Activated effector memory CD4-positive, alpha-beta T cell treated with anti-CD3 and anti-CD28 coated beads, Interleukin-2, amount 50 U/mL, for 16 hours (primary cell): ENCODE measurements around the gene TFEB.

Experiments
- DNase-seq: peaks from one replicate; pipeline ENCODE4 v3.0.0-alpha.2; 2020

The TFEB gene

DNA sequence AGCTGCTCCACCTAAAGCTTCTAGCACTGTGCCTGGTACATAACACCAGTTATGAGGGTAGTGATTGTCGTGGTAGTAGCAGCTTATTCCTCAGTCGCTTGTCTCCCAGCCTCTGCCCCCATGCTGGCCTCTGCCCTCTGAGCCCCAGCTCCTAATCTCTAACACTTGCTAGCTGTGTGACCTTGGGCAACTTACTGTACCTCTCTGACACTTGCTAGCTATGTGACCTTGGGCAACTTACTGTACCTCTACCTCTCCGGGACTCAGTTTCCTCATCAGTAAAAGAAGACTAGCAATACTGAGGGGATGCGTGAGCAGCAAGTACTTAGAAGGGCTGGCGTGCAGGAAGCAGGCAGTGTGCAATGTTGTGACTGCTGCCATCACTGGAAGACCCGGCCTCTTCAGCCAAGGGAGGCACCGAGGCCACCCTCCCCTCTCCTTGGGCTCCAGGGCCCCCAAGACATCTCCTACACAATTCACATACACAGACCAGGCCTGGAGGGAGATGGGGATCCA, 87.3 kb downstream of the TFEB start:
- DNase-seq = no peak

GRCh38 chr6:41647061-41647511, 88.3 kb downstream of the TFEB start:
- no peak for DNase-seq

DNA sequence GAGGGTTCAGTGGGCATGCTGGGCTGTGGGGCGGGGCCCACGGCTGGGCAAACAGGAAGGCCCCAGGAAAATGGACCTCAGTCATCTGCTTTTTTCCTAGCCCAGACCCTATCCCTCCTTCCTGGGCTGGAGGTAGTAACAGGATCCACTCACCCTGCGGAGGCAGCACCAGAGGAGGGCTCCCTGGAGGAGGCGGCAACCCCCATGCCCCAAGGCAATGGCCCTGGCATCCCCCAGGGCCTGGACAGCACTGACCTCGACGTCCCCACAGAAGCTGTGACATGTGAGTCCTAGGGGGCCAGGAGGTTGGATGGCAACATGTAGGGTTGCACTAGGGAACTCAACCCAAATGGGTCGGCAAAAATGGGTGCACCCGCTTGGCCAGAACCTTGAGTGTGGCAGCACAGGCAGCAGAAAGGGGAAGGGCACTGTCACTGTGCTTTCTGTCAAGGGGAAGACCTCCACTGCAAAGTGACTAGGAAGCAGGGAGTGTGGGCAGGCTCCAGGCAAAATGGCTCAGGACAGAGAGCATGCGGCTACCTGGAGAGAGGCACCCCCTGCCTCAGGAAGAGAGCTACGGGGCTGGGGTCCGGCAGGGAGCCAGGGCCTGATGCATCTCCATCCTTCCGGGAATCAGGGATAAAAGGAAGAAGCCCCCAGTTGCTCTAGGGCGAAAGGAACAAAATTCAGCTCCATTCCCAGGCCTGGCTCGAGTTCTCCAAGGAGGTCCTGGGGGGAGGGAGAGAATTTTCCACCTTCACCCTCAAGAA, 89.2 kb downstream of the TFEB start:
- peak; percentile 49 for DNase-seq

DNA sequence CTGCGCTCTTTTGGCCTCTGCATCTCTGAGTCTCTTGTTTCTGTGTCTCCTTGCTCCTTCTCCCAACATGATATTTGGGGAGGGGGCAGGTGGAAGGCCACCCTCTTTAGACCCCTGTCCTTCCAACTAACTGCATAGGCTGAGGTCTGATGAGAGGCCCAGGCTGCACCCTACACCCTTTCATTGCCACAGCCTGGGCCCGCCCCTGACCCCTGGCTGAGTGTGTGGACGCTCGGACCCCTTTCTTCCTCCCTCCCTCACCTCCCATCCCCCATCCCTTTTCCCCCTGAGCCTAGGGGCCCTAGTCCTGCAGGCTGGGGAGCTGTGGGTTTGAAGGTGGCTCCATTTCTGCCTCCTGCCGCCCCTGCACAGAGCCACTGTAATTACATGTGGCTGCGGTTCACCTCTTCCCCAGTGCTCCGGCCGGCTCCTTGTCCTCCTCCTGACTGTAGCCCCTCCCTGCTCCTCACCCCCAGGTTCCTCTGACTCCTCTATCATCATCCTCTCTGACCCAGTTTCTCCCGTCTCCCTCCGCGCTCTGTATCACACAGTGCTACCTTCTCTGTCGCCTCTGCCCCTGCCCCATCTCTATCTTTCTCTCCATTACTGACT, 90.3 kb downstream of the TFEB start:
- DNase-seq = peak; percentile 36

DNA sequence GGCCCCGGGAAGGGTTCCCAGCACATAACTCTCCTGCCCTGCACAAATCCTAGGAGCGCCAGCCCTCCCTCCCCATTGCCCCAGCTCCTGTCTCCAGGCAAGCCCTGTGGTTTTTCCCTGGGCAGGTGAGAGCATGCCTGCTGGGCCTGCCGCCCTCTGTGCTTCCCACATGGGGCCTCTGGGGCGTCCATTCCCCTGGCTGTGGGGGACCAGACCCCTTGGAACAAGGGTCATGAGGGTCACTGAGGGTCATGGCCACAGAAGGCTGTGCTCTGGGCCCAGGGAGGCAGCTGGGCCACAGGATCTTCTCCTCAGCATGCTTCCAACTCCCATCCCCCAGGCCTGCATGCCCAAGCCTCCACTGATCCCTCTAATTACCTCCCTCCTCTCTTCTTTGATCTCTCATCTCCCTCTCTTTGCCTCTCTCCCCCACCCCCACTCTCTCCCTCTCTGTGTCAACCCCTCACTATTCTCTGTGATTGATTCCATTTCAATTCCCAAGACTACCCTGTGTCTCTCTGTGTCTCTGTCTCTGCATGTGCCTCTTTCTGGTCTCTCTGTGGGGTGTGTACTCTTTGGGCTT, 91.0 kb downstream of the TFEB start:
- DNase-seq = peak; percentile 44

DNA sequence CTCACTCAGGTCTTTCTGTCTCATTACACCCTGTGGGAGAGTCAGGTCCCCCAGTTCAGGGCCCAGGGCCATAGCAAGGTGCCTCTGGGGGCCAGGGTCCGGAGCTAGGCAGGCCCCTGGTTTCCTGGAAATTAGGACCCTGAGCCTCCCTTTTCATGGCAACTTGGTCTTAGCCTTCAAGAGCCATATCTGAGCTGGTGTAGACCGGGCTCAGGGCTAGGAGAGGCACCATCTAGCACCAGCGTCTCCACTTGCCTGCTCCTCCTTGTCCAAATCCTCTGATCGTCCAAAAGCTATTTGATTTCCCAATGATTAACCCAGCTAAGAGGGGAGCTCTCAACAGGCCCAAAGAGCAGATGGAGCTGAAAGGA, 91.5 kb downstream of the TFEB start:
- DNase-seq = no peak

DNA sequence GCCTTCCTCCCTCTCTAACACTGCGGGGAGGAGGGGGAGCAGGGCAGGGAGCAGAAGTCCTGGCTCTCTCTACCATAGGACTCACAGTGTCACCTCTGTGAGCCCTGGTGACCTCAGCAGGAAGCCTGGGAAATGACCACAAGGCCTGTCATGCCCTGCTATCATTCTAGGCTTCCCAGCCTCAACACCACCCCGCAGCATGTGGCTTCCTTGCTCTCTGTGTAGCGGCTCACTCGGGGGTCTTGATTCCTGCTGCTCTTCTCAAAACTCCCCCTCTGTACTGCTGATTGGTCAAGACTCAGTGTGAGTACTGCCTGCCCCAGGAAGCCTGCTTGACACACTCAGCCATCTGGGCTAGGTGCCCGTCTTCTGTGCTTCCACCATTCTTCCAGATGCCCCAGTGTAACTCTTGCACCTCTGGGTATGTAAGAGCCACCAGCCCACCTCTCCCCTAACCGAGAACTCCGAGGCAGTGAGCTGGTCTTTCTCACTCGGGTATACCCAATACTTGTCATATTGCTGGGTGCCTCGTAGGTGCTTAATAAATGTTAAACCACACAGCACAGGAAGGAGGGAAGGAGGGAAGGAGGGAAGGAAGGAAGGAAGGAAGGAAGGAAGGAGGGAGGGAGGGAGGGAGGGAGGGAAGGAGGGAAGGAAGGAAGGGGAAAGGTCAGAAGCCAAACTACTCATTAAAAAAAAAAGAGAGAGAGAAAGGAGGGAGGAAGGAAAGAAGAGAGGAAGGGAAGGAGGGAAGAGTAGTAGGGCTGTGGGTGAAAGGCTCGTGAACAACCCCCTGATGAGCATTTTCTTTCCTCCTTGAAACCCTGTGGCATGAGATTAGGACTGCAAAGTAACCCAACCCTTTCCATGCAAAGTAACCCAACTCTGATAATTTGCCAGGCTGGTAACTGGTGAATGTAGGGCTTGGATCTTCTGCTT, 92.2 kb downstream of the TFEB start:
- DNase-seq = no peak

DNA sequence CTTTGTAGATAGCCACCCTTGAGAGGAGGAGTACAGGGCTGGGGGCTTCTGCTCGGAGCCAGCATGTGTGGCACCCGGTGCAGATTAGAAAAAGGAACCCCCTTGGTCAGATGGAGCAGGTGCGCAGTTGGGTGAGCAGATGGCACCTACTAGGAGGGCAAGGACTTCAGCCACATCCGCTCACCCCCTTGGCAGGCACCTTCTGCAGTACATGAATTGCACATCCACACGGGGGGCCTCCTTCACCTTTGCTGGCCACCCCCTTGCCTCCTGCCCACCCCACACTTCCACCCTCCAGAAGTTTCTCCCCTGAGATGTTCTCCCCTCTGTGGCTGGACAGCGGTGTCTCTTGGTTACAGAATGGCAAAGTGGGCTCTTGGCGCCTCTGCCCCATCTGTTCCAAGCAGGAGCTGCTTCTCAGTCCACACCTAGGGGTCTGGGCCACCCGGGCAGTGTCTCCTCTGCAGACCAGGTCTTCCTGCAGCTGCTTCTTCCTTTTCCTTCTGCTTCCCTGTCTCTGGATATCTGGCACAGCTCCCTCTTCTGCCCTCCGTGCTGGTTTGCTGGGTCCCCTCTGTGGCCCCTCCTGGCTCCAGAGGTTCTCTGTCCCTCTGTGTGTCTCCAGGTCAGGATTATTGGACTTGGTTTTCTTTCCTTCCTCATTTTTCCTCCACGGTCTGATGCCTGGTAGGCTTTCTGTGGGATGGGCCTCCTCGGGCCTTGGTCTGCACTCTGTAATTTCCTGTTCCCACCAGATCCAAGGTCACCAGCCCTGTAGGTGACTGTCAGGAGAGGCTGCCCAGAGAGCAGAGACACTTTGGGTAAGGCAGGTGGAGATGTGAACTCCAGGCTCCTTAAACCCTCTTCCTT, 93.1 kb downstream of the TFEB start:
- DNase-seq = no peak

- DNase-seq = no peak
These were observed 94.0 kb downstream of the TFEB start for GRCh38 chr6:41641352-41641925.

DNA sequence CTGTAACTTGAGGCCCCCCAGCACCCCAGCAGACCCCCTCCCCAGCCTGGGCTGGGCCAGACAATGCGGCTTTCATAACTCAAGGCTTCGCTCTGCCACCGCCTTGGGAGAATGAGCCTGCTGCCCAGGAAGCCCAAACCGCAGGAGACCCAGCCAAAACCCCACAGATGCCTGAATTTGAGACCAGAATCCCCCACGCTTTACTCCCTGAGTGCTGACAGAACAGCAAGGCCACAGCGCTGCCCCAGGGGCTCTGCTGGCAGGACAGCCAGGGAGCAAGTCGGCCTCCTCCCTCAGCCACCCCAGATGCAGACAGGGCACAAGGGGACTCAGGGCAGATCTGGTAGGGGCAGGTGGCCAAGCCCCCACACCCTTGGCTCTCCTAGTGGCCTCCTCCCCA, 95.0 kb downstream of the TFEB start:
- no peak for DNase-seq

DNA sequence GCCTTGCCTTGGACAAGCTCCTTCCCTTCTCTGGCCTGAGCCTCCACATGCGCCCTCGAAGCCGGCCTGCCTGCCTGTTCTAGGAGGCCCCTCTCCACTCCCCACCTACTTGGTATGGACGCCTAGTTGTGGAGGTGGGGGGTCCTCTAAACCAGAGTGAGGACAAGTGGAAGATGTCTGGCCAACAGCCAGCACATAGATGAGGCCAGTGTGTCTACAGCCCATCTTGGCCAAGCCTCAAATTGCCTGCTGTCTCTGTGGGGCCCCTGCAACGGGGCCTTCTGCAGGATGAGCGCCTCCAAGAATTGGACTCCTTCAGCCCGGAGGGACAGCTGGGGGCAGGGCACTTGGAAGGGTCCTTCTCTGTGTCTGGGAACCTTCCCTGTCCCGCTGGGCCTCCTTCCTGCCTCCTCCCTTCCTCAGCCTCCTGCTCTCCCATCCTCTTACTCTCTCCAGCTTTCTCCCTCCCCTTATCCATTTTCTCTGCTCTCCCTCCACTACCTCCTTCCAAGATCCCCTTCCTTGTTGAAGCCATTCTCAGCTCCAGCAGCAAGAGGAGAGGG, 95.5 kb downstream of the TFEB start:
- DNase-seq = no peak

- DNase-seq = no peak
These were observed 96.2 kb downstream of the TFEB start for GRCh38 chr6:41638935-41639808.

DNA sequence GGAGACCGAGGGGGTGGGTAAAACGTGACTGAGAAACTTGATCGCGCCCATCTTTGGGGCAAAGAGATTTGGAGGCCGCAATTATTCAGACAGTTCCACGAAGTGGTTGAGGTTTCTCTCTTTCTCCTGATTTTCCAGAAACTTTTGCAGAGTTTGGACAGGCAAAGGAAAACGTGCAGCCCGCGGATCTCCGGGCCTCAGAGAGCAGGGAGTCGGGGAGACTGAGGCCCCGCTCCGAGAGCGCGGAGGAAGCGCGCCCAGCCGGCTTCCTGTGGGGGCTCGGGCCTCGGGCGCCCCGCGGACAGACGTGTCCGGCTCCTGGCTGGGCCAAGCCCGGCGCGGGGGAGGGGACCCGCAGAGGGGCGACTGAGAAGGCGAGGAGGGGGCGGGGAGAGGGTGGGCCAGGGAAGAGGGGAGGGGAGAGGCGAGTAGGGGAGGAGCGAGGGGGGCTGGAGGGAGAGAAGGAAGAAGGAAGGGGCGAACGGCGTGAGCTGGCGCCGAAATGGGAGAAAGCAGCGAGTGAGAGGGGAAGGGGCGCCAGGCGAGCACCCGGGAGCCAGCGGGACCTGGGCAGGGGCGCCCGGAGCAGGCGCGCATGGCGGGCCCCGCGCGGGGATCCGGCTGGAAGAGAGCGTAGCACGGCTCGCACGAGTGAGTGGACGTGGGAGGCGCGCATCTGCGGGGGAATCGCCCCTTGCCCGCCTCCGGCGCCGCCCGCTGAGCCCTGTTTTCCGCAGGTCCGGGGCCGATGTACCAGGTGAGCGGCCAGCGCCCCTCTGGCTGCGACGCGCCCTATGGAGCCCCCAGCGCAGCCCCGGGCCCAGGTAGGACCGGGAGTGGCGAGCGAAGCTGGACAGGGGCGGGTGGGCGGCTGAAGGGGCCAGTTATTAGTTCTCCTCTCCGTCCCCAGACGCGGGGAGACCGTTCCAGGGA, 97.1 kb downstream of the TFEB start, which contains the start of gene MDFI:
Gene MDFI, plus strand, starts transcription at position 467 of the 933 bp plus-strand sequence. Its CDS starts 282 bp downstream, at position 749.
- no peak for DNase-seq

- DNase-seq = no peak
These were observed 98.0 kb downstream of the TFEB start for GRCh38 chr6:41637194-41638001.

DNA sequence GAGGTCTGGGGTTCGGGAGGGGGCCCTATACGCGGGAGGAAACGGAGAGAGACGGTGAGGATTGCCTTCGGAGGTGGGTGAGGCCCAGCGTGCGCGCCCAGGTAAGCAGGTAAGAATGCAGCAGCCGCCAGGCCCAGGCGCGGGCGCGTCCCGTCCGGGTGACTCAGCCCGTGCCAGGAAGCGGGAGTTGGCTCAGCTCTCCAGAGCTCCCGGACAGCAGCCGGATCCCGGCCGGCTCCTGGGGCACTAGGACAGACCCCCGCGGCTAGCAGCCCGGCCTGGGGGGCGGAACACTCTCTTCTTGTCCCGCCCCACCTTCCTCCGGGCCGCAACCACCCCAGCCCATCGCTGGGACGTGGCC, 98.6 kb downstream of the TFEB start:
- DNase-seq = no peak

DNA sequence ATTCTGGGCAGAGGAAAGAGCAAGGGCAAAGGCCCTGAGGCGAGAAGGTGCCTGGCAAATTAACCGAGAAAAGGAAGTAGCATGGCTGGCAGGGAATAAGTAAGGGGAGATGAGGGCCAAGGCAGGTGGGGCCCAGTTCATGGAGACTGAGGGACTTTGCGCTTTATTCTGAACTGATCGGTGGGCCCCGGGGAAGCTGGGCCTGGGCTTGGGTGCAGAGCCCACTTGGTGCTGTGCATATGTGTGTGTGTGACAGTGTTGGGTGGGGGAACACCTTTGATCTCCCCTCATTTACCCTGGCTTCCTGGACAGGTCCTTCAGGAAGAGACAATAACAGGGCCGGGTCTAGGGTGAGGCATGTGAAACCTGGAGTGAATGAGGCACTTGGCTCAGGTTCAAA, 100.0 kb downstream of the TFEB start:
- no peak for DNase-seq

DNA sequence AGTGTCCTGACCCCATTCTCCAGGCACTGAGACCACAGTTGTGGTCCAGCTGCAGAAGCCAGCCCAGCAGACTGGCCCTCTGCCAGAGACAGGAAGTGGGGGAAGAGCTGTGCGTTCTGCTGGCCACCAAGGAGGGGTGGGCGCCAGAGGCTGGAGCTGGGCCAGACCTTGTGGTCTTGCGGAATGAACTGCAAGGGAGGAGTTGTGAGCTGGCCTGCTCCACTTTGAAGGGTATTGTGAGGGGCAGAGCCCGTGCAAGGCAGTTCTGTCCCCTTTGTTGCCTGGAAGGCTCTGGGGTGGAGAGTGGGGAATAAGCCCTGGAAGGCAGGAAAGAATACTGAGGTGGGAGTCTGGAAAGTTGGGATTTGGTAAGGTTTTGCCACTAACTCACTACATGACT, 100.8 kb downstream of the TFEB start:
- DNase-seq = no peak
